HEK293T (cell line): Measurements from ENCODE around the gene CD8B.
A peak's percentile ranks its signal among the peaks of the same experiment; 100 is the strongest.

Source experiments
- CTCF ChIA-PET: fragments of 350-600 bp; formaldehyde crosslinking; extraction: SDS; loops from one replicate; lab custom pipeline; 2021; ENCODE audit warnings: antibody characterized with exemption, inconsistent platforms; lab: Yijun Ruan, JAX
- POLR2A ChIA-PET: fragments of 350-600 bp; formaldehyde crosslinking; extraction: SDS; loops from one replicate; lab custom pipeline; 2020; ENCODE audit warnings: antibody characterized with exemption, inconsistent platforms; lab: Yijun Ruan, JAX
- DNase-seq: peaks from one replicate; pipeline ENCODE4 v3.0.0; 2012; ENCODE audit warnings: mixed read lengths; ENCODE audit errors: extremely low spot score
- ARNT ChIP-seq: fragments of 450-650 bp; IDR thresholded peaks from 2 replicates; pipeline ENCODE4 v1.6.1; 2017; ENCODE audit warnings: mild to moderate bottlenecking
- BHLHE40 ChIP-seq: fragments of 450-650 bp; IDR thresholded peaks from 2 replicates; pipeline ENCODE4 v1.6.1; 2016; ENCODE audit warnings: mild to moderate bottlenecking, moderate library complexity, borderline replicate concordance
- CTBP1 ChIP-seq: fragments of 450-650 bp; IDR thresholded peaks from 2 replicates; pipeline ENCODE4 v1.6.1; 2016; ENCODE audit warnings: borderline replicate concordance
- ELF4 ChIP-seq: fragments of 450-650 bp; IDR thresholded peaks from 2 replicates; pipeline ENCODE4 v1.6.1; 2017; ENCODE audit warnings: antibody characterized with exemption
- FOXA1 ChIP-seq: fragments of 450-650 bp; IDR thresholded peaks from 2 replicates; pipeline ENCODE4 v1.6.1; 2016; ENCODE audit warnings: mild to moderate bottlenecking
- FOXK2 ChIP-seq: fragments of 450-650 bp; IDR thresholded peaks from 2 replicates; pipeline ENCODE4 v1.6.1; 2016; ENCODE audit warnings: mild to moderate bottlenecking
- FOXM1 ChIP-seq: fragments of 450-650 bp; IDR thresholded peaks from 2 replicates; pipeline ENCODE4 v1.6.1; 2017; ENCODE audit warnings: mild to moderate bottlenecking, borderline replicate concordance
- HDGF ChIP-seq: fragments of 450-650 bp; IDR thresholded peaks from 2 replicates; pipeline ENCODE4 v1.6.1; 2017; ENCODE audit warnings: antibody characterized with exemption, borderline replicate concordance
- L3MBTL2 ChIP-seq: fragments of 450-650 bp; conservative IDR thresholded peaks from 2 replicates; pipeline ENCODE4 v1.6.1; 2016; ENCODE audit warnings: mild to moderate bottlenecking
- LEF1 ChIP-seq: fragments of 450-650 bp; IDR thresholded peaks from 2 replicates; pipeline ENCODE4 v1.6.1; 2017; ENCODE audit warnings: mild to moderate bottlenecking, borderline replicate concordance
- NFRKB ChIP-seq: fragments of 450-650 bp; IDR thresholded peaks from 2 replicates; pipeline ENCODE4 v1.6.1; 2016; ENCODE audit warnings: mild to moderate bottlenecking, moderate library complexity
- PKNOX1 ChIP-seq: fragments of 450-650 bp; IDR thresholded peaks from 2 replicates; pipeline ENCODE4 v1.6.1; 2016
- SP1 ChIP-seq: fragments of 450-650 bp; IDR thresholded peaks from 2 replicates; pipeline ENCODE4 v1.6.1; 2017
- SUZ12 ChIP-seq: fragments of 450-650 bp; IDR thresholded peaks from 2 replicates; pipeline ENCODE4 v1.6.1; 2016; ENCODE audit warnings: mild to moderate bottlenecking
- TARDBP ChIP-seq: fragments of 450-650 bp; IDR thresholded peaks from 2 replicates; pipeline ENCODE4 v1.6.1; 2016
- ZNF384 ChIP-seq: fragments of 450-650 bp; IDR thresholded peaks from 2 replicates; pipeline ENCODE4 v1.6.1; 2016

The CD8B gene

GRCh38 chr2:86818957-86819356 is 42.7 kb downstream of the CD8B start:
- ChIA-PET POLR2A (no interaction called here), CTCF (interaction anchor here (0.5 kb wide), 1 partner anchor 14 kb away, joined by 4 read pairs; no protein-coding TSS in a partner anchor)
- DNase-seq: no peak
- no peak for TF ChIP-seq FOXM1
- TF ChIP-seq FOXA1: no peak
- no peak for TF ChIP-seq LEF1
- TF ChIP-seq HDGF: no peak

GRCh38 chr2:86818114-86818801 is 43.4 kb downstream of the CD8B start:
- DNase-seq: no peak
- TF ChIP-seq HDGF (no peak), FOXM1 (no peak), SP1 (no peak), ELF4 (no peak), SUZ12 (no peak), LEF1 (no peak), CTBP1 (no peak), BHLHE40 (no peak), NFRKB (no peak), TARDBP (no peak), ZNF384 (no peak), L3MBTL2 (no peak)
- ChIA-PET POLR2A (no interaction called here), CTCF (no interaction called here)

GRCh38 chr2:86815611-86816010 is 46.1 kb downstream of the CD8B start:
- no peak for DNase-seq
- ChIA-PET POLR2A (no interaction called here), CTCF (no interaction called here)
- TF ChIP-seq TARDBP (no peak), ELF4 (no peak), LEF1 (no peak), SUZ12 (no peak), FOXM1 (no peak)

GRCh38 chr2:86809481-86810121 is 52.1 kb downstream of the CD8B start:
- no peak for DNase-seq
- CTCF ChIA-PET: no interaction called here
- POLR2A ChIA-PET: no interaction called here
- TF ChIP-seq L3MBTL2 (no peak), SUZ12 (no peak), FOXA1 (no peak)

GRCh38 chr2:86808315-86809161 is 53.1 kb downstream of the CD8B start:
- CTCF ChIA-PET: no interaction called here
- DNase-seq: peak; percentile 89
- POLR2A ChIA-PET: no interaction called here
- TF ChIP-seq PKNOX1 (peak; percentile 68), L3MBTL2 (peak; percentile 91), NFRKB (no peak), SUZ12 (no peak)

- CTCF ChIA-PET: interaction anchor here (2.0 kb wide), 1 partner anchor 43 kb away, joined by 5 read pairs; no protein-coding TSS in a partner anchor
- DNase-seq: peak; percentile 65
- no peak for TF ChIP-seq ELF4
- no peak for TF ChIP-seq FOXK2
- no peak for TF ChIP-seq LEF1
- TF ChIP-seq SP1: no peak
- TF ChIP-seq ZNF384: no peak
- no peak for TF ChIP-seq FOXA1
- peak; percentile 95 for TF ChIP-seq L3MBTL2
- TF ChIP-seq SUZ12: no peak
- no peak for TF ChIP-seq FOXM1
- POLR2A ChIA-PET: no interaction called here
Observed at GRCh38 chr2:86807468-86808275, 54.0 kb downstream of the CD8B start.

GRCh38 chr2:86807133-86807467 is 54.6 kb downstream of the CD8B start:
- ChIA-PET CTCF (interaction anchor here (2.0 kb wide), 1 partner anchor 42 kb away, joined by 5 read pairs; no protein-coding TSS in a partner anchor), POLR2A (no interaction called here)
- TF ChIP-seq ELF4 (no peak), NFRKB (no peak), BHLHE40 (no peak), FOXK2 (no peak), CTBP1 (no peak), FOXM1 (no peak), SP1 (no peak), ZNF384 (no peak), HDGF (no peak), PKNOX1 (no peak), FOXA1 (no peak), SUZ12 (no peak), TARDBP (no peak), L3MBTL2 (no peak), ARNT (no peak), LEF1 (no peak)
- DNase-seq: no peak
